K562 (cell line): Measurements from ENCODE around the gene MLN.

Experiments
- BMI1 ChIP-seq: fragments of 150-350 bp; IDR thresholded peaks from 2 replicates; pipeline ENCODE4 v1.6.1; 2014; ENCODE audit warnings: low read length
- CTCF ChIP-seq, 3 experiments: IDR thresholded peaks in 2 of 3; conservative IDR thresholded peaks in 1 of 3; 2 replicates each; pipeline ENCODE4 v1.5.1; 2011 to 2012; ENCODE audit warnings: low read length in 3 of 3, mild to moderate bottlenecking in 3 of 3, control low read depth in 2 of 3, improper control_type of control experiment in 1 of 3, inconsistent platforms in 1 of 3, low read depth in 1 of 3, mixed read lengths in 1 of 3, moderate library complexity in 1 of 3; ENCODE audit not compliant: insufficient read depth in 2 of 3
- JUN ChIP-seq, 2 experiments: sonication (generic) in 1 of 2; formaldehyde crosslinking in 1 of 2; IDR thresholded peaks; 2 replicates each; pipeline versions ENCODE4 v1.6.1 to v1.8.0; 2012 to 2022; ENCODE audit warnings: borderline replicate concordance in 2 of 2, mild to moderate bottlenecking in 2 of 2, improper control_type of control experiment in 1 of 2, low read depth in 1 of 2, low read length in 1 of 2, missing genetic modification reagents in 1 of 2
- RAD21 ChIP-seq, 2 experiments: fragments of 250-450 bp in 1 of 2; fragments of 450-650 bp in 1 of 2; sonication (Bioruptor Pico) in 1 of 2; formaldehyde crosslinking in 1 of 2; IDR thresholded peaks in 1 of 2; conservative IDR thresholded peaks in 1 of 2; 2 replicates each; pipeline versions ENCODE4 v1.4.0 to v1.8.0; 2020 to 2022; ENCODE audit warnings: mild to moderate bottlenecking in 2 of 2, moderate library complexity in 1 of 2
- SIN3A ChIP-seq, 2 experiments: fragments of 150-350 bp in 1 of 2; IDR thresholded peaks; 2 replicates each; pipeline ENCODE4 v1.6.1; 2011 to 2016; ENCODE audit warnings: borderline replicate concordance in 2 of 2, low read depth in 2 of 2, low read length in 2 of 2, mild to moderate bottlenecking in 2 of 2, moderate library complexity in 2 of 2; ENCODE audit not compliant: control insufficient read depth in 1 of 2
- TAF9B ChIP-seq: fragments of 450-650 bp; IDR thresholded peaks from 2 replicates; pipeline ENCODE4 v1.6.1; 2018; ENCODE audit warnings: mild to moderate bottlenecking; ENCODE audit not compliant: partially characterized antibody
- ZBTB17 ChIP-seq: fragments of 450-650 bp; formaldehyde crosslinking; IDR thresholded peaks from 2 replicates; pipeline ENCODE4 v1.4.0; 2020; ENCODE audit warnings: mild to moderate bottlenecking
- ZNF121 ChIP-seq: sonication (generic); formaldehyde crosslinking; conservative IDR thresholded peaks from 2 replicates; pipeline ENCODE4 v1.8.0; 2022; ENCODE audit warnings: missing genetic modification reagents
- ZNF263 ChIP-seq: sonication (generic); formaldehyde crosslinking; IDR thresholded peaks from 2 replicates; pipeline ENCODE4 v1.8.0; 2022; ENCODE audit warnings: mild to moderate bottlenecking, missing genetic modification reagents, borderline replicate concordance
- ZNF316 ChIP-seq: fragments of 450-650 bp; IDR thresholded peaks from 2 replicates; pipeline ENCODE4 v1.6.1; 2016
- ZNF77 ChIP-seq: fragments of 250-450 bp; sonication (Bioruptor Pico); IDR thresholded peaks from 2 replicates; pipeline ENCODE4 v1.5.0; 2020

- no peak for TF ChIP-seq ZNF77 (CRISPR knock-in tag)
- no peak for TF ChIP-seq BMI1
- TF ChIP-seq SIN3A (IDR thresholded peaks at IDR 0.05; ENCODE audit: borderline replicate concordance in 2 of 2, control insufficient read depth in 1 of 2, low read depth in 2 of 2, low read length in 2 of 2) = no peak
- TF ChIP-seq ZNF316 = no peak
- no peak for TF ChIP-seq TAF9B
- TF ChIP-seq RAD21 (CRISPR knock-in tag; conservative IDR thresholded peaks at IDR 0.05 in 1 of 2, IDR thresholded peaks at IDR 0.05 in 1 of 2) = no peak
- no peak for TF ChIP-seq ZBTB17 (CRISPR knock-in tag)
- no peak for TF ChIP-seq CTCF (IDR thresholded peaks at IDR 0.05 in 2 of 3, conservative IDR thresholded peaks at IDR 0.05 in 1 of 3; ENCODE audit: insufficient read depth in 2 of 3, low read depth in 1 of 3, low read length in 3 of 3)
- no peak for TF ChIP-seq ZNF263 (CRISPR knock-in tag)
- no peak for TF ChIP-seq JUN (IDR thresholded peaks at IDR 0.05; ENCODE audit: borderline replicate concordance, low read depth, low read length)
- no peak for TF ChIP-seq JUN (CRISPR knock-in tag; IDR thresholded peaks at IDR 0.05; ENCODE audit: borderline replicate concordance)
- no peak for TF ChIP-seq ZNF121 (CRISPR knock-in tag)
These were observed 29.8 kb upstream of the MLN start for GRCh38 chr6:33833599-33833998.
